Choroid plexus epithelial cell (primary cell): Measurements from ENCODE around the gene ACBD6.
A peak's percentile ranks its signal among the peaks of the same experiment; 100 is the strongest.

Experiments
- DNase-seq: peaks from one replicate; pipeline ENCODE4 v3.0.0-alpha.2; 2010; ENCODE audit warnings: low read depth
- H3K4me3 ChIP-seq: 2 replicates; pipeline ENCODE4 v1.5.1; 2011; ENCODE audit warnings: low read depth, mild to moderate bottlenecking, control low read depth, low read length, moderate library complexity
- TF ChIP-seq, protein P1 (sequence below): conservative IDR thresholded peaks from 2 replicates; pipeline ENCODE4 v1.5.1; 2011; ENCODE audit warnings: low read depth, mild to moderate bottlenecking, control low read depth, inconsistent platforms, low read length, moderate library complexity

Gene ACBD6

DNA sequence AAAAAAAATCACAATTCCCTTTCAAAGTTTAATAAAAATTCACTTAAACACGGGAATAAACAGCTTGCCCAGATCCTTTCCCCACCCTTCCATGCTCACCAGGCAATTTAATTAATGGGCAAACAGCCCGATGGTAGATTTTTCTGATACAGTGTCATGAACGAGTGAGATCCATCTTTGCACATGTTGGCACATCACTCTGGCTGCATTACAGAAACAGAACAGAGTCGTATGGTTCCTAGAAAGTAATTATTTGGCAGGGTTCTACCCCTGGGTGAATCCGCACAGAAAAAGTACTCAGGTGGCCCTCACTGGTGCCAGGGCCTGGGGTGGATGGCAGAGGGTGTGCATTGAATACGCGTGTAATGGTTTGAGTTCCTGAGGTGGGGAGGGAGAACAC, 31.8 kb upstream of the ACBD6 start:
- no peak overlapping the region for H3K4me3 ChIP-seq
- DNase-seq: no peak
- TF ChIP-seq, protein P1, sequence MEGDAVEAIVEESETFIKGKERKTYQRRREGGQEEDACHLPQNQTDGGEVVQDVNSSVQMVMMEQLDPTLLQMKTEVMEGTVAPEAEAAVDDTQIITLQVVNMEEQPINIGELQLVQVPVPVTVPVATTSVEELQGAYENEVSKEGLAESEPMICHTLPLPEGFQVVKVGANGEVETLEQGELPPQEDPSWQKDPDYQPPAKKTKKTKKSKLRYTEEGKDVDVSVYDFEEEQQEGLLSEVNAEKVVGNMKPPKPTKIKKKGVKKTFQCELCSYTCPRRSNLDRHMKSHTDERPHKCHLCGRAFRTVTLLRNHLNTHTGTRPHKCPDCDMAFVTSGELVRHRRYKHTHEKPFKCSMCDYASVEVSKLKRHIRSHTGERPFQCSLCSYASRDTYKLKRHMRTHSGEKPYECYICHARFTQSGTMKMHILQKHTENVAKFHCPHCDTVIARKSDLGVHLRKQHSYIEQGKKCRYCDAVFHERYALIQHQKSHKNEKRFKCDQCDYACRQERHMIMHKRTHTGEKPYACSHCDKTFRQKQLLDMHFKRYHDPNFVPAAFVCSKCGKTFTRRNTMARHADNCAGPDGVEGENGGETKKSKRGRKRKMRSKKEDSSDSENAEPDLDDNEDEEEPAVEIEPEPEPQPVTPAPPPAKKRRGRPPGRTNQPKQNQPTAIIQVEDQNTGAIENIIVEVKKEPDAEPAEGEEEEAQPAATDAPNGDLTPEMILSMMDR: no peak

DNA sequence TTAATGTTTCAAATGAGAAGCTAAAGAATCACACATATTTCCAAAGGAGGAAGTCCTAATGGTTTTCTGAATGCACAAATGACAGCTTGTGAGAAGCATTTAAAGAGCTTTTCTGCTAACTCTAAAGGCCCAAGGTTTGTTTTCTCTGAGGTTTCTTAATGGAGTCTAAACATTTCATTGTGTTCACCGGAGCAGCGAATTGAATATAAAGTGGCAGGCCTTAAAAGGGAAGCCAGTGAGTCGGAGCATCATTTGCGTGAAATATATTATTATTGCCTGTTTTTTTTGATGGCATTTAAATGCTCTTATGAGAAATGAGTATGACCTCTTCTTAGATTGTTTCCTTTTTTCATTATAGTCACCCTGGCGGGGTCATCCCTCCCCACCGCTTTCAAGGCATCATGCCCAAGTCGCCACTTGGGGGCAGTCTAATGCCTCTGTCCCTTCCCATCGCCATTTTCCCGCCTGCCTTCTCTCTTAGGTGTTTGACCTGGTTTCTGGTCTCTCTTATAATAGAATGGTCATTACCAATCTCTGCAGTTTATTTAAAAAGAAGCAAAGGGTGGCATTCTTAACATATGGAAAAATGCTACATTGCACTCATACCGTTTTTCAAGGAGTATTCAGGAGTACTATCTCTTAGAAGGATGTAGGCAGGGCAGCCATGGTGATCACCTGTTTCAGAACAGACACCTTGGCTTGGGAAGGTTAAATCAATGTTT, 31.1 kb upstream of the ACBD6 start:
- DNase-seq: peak; percentile 79
- no peak overlapping the region for H3K4me3 ChIP-seq
- TF ChIP-seq, protein P1: peak; percentile 92

DNA sequence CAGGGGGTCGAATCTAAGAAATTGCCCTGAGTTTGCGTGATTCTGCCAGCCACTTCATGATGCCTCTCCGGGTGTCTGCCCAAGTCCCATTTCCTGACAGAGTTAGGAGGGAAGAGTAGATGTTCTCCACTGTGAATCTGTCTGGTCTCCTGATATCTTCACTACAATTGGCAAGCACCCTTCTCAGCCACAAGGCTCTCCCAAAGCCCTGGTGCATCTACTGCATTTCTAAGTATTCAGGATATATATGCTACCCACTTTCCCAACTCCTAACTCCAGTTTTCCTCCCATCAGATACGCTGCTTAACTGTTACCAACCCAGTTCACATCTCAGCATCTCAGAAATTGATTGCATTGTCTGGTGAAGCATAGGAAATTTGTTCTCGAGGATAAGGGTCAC, 30.5 kb upstream of the ACBD6 start:
- no peak overlapping the region for H3K4me3 ChIP-seq
- no peak for DNase-seq
- TF ChIP-seq, protein P1: no peak

DNA sequence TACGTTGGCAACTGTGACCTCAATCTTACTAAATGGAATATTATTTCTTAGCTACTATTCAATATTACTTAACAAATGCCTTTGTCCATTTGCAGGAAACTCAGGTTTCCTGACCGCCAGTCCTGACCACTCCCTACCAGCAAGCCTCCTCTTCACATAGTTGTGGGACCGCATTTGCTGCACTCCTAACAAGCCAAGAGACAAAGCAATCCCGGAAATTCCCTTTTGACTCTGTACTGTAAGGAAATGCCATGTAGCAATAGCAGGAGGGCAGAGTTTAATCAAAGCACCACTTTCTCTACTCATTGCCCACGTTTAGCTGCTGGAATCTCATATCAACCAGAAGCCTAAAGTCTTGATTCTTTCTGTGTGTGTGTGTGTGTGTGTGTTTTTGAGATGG, 28.1 kb upstream of the ACBD6 start:
- H3K4me3 ChIP-seq: no peak overlapping the region
- TF ChIP-seq, protein P1: no peak
- peak; percentile 94 for DNase-seq

DNA sequence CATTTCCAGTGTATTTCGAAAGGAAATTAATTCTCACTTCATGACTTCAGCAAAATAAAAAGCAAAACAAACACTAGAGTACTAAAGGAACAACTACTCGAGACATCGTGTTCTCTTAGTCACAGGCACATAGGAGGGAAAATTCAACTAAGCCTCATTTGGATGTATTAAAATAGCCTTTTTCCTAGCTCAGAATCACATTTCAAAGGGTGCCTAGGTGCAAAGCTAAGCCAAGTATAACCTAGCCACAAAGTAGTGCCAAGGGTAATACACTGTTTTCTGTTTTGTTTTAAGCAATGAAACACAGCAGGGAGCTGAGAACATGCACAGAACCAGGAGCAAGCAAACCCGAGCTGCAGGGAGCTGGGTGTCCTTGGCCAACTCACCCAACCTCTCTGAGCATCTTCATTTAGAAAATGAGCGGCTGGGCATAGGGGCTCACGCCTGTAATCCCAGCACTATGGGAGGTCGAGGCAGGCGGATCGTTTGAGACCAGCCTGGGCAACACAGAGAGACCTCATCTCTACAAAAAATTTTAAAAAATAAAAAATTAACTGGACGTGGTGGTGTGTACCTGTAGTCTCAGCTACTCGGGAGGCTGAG, 26.6 kb upstream of the ACBD6 start:
- no peak overlapping the region for H3K4me3 ChIP-seq
- TF ChIP-seq, protein P1: no peak
- peak; percentile 71 for DNase-seq

DNA sequence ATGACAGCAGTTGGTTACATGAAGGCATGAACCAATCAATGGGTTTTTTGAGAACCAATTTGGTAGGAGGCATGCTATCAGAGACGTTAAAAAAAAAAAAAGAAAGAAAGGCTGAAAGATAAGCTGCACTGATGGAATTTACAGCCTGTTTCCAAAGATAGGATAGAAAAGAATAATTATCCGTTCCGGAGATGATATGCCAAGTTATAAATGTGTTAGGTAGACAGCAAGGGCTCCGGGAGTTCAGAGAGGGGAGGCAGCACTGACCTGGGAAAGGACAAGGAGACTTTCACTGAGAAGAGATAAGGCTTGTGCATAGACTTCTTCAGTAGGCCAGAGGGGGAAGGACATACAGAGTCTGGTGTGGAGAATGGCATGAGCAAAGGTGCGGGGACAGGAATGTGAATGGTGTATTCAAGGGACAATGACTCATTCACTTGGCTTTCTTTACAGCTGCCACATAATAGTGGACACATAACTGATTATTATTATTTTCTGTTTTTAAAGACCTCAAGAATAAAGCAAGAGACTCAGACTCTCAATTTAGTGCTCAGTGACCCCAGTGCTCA, 24.8 kb upstream of the ACBD6 start:
- TF ChIP-seq, protein P1: no peak
- DNase-seq: peak; percentile 43

DNA sequence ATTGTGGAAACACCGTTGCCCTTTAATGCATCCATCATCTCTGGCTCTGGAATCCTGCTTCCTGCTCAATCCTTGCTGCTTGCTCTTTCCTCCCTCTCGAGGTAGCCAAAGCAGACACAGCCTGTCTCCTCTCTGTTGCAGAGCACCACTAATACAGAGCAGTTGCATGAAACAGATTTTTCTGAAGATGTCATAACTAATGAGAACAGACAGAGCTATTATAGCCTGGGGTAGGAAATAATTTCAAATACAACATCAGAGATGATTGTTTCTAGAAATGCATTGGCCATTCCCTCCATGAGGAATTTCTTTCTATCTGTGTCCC, 23.3 kb upstream of the ACBD6 start:
- H3K4me3 ChIP-seq: no peak overlapping the region
- TF ChIP-seq, protein P1: peak; percentile 2
- DNase-seq: no peak

More for the DNA sequence above, 24.8 kb upstream of the ACBD6 start:
- no peak overlapping the region for H3K4me3 ChIP-seq
